Heart left ventricle (tissue), 13 donors: ENCODE results near the gene FNTB.

Source experiments
- POLR2A ChIP-seq, 2 donors: fragments of 450-650 bp; IDR thresholded peaks; one replicate each; pipeline ENCODE4 v1.6.1; 2017; ENCODE audit warnings: antibody characterized with exemption in 2 of 2, mild to moderate bottlenecking in 2 of 2, moderate library complexity in 2 of 2
- TF ChIP-seq, protein P1 (sequence below), 12 donors: fragments of 200-600 bp; sonication (generic) in 4 of 12; IDR thresholded peaks; one replicate each; pipeline versions ENCODE4 v1.5.0 to v1.8.0; 2018 to 2022; ENCODE audit warnings: antibody characterized with exemption in 12 of 12, mild to moderate bottlenecking in 5 of 12
- donor health status: ischemic (EF 13 %, LVEDD 7.1; RV severe dilation, severe dysfunction).
- donor health status: DM: no; HTN: yes; CAD: no.
- donor health status: DM: no; HTN: no; CAD: no.
- donor health status: ischemic (EF 25% LVEDD 6.9; RV normal size, moderate dysfunction).
- donor health status: ischemic (EF 25% LVEDD 5.7; RV mildly dilated, moderate dysfunction).
- donor health status: ischemic (EF 35%, LVEDD 5.7; RV mildly dilated, moderate dysfunction).
- donor health status: nonischemic (EF 11% LVEDD 7.7; RV severe dilation, severe dysfunction).
- donor health status: DM: yes; HTN: yes; CAD: no.
- donor health status: PGD.
- donor health status: ischemic (EF 29% LVEDD 5.4; RV normal size, mild dysfunction).
- donor health status: nonischemic (EF 23%, LVEDD 6.1; RV moderate dilation, normal function).

DNA sequence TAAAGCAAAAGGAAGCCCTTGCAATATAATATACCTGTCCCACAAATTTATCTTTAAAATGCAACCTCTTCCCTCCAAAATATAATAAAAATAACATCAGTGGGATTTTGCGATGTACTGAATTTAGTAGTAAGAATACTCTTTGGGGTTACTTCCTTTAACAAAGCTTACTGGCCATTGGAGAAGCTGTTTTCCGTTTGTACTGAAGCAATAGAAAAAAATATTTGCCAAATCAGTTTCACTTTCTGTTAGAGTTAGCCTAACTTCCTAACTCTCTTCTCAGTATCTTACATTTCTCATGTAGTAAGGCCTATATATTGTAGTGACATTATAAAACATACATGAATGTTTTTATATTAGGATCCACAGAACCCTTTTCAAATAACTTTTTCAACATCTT, 111.9 kb downstream of the FNTB start:
- TF ChIP-seq, protein P1, sequence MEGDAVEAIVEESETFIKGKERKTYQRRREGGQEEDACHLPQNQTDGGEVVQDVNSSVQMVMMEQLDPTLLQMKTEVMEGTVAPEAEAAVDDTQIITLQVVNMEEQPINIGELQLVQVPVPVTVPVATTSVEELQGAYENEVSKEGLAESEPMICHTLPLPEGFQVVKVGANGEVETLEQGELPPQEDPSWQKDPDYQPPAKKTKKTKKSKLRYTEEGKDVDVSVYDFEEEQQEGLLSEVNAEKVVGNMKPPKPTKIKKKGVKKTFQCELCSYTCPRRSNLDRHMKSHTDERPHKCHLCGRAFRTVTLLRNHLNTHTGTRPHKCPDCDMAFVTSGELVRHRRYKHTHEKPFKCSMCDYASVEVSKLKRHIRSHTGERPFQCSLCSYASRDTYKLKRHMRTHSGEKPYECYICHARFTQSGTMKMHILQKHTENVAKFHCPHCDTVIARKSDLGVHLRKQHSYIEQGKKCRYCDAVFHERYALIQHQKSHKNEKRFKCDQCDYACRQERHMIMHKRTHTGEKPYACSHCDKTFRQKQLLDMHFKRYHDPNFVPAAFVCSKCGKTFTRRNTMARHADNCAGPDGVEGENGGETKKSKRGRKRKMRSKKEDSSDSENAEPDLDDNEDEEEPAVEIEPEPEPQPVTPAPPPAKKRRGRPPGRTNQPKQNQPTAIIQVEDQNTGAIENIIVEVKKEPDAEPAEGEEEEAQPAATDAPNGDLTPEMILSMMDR (IDR thresholded peaks at IDR 0.05) = no peak
- TF ChIP-seq POLR2A (IDR thresholded peaks at IDR 0.05) = no peak
